CD4-positive, alpha-beta T cell treated with Interleukin-21 for 1 hour (primary cell): ENCODE measurements around the gene LMBR1L.

Experiments used
- DNase-seq: peaks from one replicate; pipeline ENCODE4 v3.0.0-alpha.2; 2020

Gene LMBR1L

GRCh38 chr12:49109641-49110463 lies 795 bp downstream of the LMBR1L start:
- peak; percentile 33 for DNase-seq

- no peak for DNase-seq
Measured at GRCh38 chr12:49108958-49109404, 1.7 kb downstream of the LMBR1L start.

- DNase-seq, result no peak
Measured at GRCh38 chr12:49105504-49106084, 5.1 kb downstream of the LMBR1L start.

DNA sequence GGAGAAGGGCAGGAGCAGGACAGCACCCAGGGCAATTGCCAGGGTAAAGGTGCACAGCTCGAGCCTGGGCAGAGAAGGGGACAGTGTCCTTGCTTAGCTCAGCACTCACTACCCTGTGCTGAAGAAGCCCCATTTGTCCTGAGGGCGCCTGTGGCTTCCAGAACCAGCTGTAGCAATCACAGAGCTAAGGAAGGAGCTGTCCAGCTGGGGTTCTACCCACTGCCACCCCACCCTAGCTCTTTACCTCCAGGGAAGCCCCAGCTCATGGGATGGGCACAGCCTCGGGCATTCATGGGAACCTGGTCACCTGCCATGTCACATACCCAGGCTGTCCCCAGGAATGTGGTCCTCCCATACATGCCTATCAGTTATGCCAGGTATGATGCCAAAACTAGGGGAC lies 5.8 kb downstream of the LMBR1L start:
- no peak for DNase-seq

DNA sequence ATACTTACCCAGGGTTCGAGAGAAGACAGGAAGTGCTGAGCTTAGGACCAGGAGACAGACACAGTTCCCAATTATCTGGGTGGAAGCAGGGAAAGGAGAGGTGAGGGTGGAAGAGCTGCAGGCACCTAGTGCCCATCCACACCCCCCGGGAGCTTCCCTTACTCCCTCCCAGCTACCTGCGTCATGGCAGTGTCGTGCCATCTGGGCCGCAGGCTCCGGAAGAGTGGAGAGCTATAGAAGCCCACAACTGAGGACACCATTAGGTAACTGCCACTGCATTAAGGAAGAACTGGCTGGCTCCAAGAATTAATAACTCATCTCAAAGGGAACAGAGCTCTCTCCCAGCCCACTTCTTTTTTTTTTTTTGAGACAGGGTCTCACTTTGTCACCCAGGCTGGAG lies 10.3 kb downstream of the LMBR1L start:
- no peak for DNase-seq

DNA sequence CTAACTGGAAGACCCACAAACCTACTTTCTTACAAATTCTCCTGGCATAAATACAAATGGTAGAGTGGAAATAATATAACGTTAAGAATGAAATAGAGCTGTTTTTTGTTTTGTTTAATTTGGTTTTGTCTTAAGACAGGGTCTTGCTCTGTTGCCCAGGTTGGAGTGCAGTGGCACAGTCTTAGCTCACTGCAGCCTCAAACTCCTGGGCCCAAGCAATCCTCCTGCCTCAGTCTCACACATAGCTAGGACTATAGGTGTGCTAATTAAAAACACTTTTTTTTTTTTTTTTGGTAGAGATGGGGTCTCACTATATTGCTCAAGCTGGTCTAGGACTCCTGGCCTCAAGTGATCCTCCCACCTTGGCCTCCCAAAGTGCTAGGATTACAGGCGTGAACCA lies 11.9 kb downstream of the LMBR1L start:
- DNase-seq, result no peak

DNA sequence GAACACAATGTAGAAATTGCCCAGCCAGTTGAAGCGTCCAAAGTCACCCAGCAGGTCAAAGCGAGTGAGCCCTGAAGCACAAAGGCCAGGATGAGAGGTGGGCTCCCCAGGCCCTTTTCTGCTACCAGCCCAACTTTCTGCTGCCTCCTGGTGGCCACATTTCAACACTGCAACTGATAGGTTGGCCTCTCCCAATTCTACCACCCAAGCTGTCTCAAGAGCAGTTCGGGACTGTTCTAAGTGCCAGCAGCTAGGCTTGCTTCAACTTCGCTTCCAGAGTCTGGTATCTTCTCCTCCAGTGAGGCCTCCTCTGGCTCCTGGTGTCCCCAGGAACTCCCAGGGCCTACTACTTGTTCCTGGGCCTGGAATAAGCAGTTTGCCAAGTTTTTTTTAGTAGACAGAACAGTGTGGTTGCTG lies 12.6 kb downstream of the LMBR1L start:
- DNase-seq, result peak; percentile 74

DNA sequence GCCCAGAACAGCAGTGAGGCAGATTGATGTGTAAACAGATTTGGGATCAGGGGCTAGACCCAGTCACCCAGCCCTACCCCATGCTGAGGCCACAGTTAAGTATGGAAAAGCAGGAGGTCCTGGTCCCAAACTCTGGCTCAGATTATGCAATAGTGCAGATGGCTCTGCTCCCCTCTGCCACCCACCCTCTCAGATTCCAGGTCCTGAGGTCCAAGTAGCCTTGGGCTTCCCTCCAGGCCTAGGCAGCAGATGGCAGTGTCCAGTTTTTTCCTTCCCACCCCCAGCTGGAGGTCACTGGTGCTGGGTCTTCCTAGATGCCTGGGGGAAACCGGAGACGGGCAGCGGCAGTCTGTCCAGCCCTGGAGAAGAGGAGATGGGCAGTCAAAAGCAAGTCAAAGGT lies 13.3 kb downstream of the LMBR1L start:
- DNase-seq, result no peak

- DNase-seq, result no peak
Measured at GRCh38 chr12:49094975-49095365, 15.7 kb downstream of the LMBR1L start.

DNA sequence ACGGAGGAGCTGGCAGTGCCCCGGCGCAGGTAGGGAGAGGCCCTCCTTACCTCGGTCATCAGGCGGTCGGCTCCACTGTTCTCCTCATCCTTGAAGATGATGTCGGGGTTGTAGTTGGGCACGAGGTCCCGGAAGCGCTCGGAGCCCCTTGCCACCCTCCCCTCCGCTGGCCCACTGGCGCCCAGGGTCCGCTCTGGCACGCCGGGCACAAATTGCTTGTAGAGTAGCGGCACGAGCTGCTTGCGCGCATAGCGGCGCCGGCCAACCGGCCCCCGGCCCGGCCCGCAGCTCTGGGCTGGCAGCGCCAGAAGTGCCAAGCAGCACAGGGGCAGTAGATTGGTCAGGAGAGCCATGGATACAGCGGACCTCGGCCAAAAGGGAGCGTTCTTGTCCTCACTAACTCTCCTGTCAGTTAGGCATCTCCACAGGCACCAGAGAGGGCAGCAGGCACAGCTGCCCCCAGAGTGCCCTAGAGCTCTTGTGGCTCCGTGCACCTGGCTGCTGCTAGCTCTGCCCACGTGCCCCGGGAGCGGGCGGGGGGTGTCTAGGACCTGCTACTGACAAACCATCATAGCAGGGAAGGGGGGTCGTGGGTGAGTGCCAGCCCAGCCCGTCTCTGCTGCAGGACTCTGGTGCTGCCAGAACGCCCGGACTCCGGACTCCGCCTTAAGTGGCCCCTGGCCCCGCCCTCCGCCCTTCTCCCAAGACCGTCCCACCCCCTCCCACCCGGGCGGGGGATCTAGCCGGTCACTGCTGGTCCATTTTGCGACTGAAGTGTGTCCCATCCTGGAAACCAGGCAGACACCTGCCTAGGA lies 16.3 kb downstream of the LMBR1L start, which contains the start of gene DHH:
Gene DHH, minus strand, starts transcription at position 642 of the 815 bp plus-strand sequence. Its CDS starts 289 bp downstream, at position 353.
- DNase-seq, result no peak

DNA sequence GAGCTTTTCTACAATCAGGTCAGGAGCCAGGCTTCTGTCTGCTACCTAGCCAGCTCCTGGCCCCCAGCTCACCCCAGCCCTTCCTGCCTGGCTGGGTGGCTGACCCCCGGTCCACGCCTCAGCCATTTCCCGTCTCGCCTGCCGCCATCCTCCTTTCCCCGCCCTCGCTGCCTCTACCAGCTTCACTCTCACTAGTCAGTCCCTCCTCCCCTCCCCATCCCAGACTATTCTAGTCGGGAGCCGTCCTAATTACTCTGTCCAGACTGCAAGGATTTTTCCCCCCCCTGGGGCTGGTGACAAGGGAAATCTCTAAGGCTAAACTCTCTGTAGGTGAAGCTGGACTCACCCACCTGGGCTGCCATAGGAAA lies 16.9 kb downstream of the LMBR1L start:
- DNase-seq, result no peak

GRCh38 chr12:49092816-49093406 lies 17.7 kb downstream of the LMBR1L start:
- DNase-seq, result no peak

- peak; percentile 61 for DNase-seq
Measured at GRCh38 chr12:49092086-49092815, 18.4 kb downstream of the LMBR1L start.

DNA sequence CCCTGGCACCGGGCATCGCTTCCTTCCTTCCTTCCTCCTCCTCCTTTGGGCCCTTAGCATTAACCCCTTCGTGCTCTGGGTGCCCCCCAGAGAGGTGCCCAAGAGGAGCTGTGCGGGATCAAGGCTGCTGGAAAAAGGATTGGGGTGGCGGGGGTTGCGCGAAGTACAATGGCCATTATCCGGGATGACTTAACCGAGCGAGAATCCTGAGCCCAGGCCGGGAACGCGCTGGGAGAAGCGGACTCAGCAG lies 18.9 kb downstream of the LMBR1L start:
- DNase-seq, result no peak

GRCh38 chr12:49091056-49091835 lies 19.4 kb downstream of the LMBR1L start:
- DNase-seq, result no peak

DNA sequence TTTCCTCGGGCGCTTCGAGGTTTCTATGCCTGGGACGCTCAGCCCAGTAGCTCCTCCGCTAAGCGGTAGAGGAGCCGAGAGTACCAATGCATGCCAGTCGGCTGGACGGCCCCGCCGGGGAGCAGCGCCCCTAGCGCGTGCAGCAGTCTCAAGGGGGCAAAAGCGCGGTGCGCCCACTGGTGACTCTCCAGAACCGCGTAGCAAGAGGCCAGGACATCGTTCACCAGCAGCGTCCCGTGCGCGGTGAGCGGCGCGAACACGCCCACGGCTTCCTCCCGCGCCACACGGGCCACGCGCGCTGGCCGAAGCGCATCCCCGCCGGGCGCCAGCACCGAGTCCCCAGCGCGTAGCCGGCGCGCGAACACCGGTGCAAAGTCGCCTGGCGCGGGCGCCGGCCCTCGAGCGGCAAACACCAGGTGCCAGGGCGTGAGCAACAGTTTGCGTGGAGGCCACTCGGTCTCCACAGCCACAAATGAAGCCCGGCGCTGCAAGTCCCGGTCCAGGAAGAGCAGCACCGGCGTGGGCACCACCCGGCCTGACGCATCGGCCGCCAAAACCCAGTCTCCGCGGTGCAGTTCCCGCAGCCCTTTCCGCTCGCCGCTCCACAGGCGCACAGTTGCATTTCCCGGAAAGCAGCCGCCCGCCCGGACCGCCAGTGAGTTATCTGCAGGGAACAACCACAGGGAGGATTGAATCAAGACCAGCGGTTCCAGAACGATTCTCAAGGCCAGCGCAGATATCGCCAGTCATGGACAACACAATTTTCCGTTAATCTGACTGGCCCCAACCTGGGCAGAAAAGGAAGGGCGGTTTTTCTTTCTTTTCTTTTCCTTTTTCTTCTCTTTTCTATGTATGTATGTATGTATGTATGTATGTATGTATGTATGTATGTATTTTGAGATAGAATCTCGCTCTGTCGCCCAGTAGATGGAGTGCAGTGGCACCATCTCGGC lies 20.6 kb downstream of the LMBR1L start:
- DNase-seq, result peak; percentile 38

DNA sequence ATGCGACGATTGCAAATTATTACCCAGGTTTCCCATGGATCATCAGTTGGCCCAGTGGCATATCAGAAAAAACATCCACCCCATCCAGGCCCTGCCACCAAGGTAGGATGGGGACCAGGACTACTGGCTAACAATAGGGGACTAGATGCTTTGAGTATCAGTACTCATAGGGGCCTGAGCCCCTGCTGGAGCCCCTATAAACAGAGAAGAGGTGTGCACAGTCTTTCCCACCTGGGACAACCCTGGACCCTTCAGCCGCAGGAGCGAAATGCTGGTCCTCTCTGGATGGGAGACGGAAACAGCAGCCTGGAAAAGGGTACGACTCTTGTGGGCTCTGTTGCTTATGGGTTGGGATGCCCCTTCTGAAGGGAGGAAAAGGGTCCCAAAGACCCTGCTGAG lies 21.7 kb downstream of the LMBR1L start:
- DNase-seq, result no peak

DNA sequence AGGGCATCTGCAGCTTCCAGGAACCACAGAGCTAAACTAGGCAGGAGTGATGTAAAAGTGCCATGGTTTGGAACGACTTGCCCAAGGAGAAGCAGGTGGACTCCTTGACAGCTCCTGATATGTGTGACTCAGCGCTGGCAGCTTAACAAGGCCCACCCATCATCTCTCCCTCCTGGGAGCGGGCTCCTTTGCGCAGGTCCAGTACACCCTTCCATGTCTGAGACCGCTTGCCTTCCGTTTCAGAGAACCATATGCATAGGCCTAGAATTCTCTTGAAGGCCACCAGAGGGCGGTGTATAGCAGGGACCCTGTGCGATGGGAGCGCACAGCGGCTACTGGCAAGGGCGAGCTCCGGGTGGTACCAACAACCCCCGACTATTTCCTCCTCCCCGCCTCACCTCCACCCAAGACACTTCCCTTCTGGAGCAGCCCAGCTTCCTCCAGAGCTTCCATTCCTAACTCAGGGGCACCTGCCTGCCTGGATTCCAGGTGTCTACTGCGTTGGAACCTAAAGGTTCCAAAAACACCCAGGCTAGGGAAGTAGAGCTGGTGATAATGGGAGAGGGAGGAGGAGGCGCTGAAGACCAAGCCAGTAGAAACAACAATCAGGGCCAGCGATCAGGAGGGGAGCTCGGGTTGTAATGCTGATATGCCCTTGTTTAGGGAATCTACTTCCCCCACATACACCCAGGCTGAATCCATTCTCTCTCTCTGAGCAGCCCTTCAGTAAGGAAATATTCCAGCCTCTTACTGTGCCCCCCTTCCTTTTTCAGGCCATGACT lies 22.3 kb downstream of the LMBR1L start:
- peak; percentile 80 for DNase-seq

DNA sequence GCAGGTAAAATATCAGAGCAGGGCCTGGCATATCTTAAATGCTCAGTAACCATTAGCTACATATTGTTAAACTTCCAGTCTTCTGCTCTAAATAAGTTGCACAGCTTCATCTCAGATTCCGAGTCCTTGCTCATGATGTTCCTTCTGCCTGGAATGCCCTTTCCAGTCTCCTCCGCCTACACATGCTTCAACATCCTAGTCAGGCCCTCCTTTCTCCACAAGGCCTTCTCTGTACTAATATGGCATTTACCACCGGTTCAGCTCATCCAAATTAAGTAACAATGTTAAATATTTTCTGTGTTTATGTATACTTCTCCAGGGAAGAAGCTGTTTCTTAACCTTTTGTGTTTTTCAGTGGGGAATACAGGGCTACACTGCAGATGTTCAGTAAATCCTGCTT lies 24.5 kb downstream of the LMBR1L start:
- DNase-seq, result no peak

- DNase-seq, result no peak
Measured at GRCh38 chr12:49084438-49084837, 26.2 kb downstream of the LMBR1L start.
